HepG2 (cell line): Measurements from ENCODE around the gene DPF1. TPM values are rescaled to one million over a fixed set of nuclear protein-coding genes. Genes with fewer than 3 reads are reported as not detected.
A peak's percentile ranks its signal among the peaks of the same experiment; 100 is the strongest.

Source experiments
- ATAC-seq: fragments of 200-7000 bp; cut with Tn5 transposase; 3 replicates; pipeline ENCODE4 v1.9.1; 2020; ENCODE audit warnings: mild to moderate bottlenecking, moderate library complexity
- BruUV-seq: library from RNA; stranded (reverse); fragments of 400-500 nt; replicated peaks from 2 replicates; lab custom pipeline; 2021; lab: Mats Ljungman, UMichigan
- CTCF ChIA-PET: fragments of 300-600 bp; formaldehyde crosslinking; extraction: SDS; loops from one replicate; lab custom pipeline; 2021; ENCODE audit warnings: low total read pairs, inconsistent platforms, low intra/inter-chr PET ratio; lab: Yijun Ruan, JAX
- POLR2A ChIA-PET: fragments of 350-600 bp; sonication (Branson Sonifier 250); formaldehyde crosslinking; loops from one replicate; lab custom pipeline; 2020; ENCODE audit warnings: antibody characterized with exemption, inconsistent platforms; lab: Yijun Ruan, JAX
- DNase-seq: peaks from one replicate; pipeline ENCODE4 v3.0.0-alpha.2; 2015; ENCODE audit warnings: low spot score
- FAIRE-seq: peaks from 3 replicates; lab custom pipeline; 2011; peaks lifted over from hg19 to GRCh38; lab: Jason Lieb, UNC
- H2AFZ ChIP-seq: one replicate; pipeline ENCODE4 v1.6.1; 2011; ENCODE audit warnings: low read length, inconsistent platforms
- H3K27ac ChIP-seq: fragments of 300-600 bp; 3 replicates; pipeline ENCODE4 v1.8.0; 2011; ENCODE audit warnings: mixed run types, mild to moderate bottlenecking, mixed read lengths, low read length, inconsistent platforms; ENCODE audit not compliant: insufficient read depth; ENCODE audit errors: extremely low read length
- H3K27me3 ChIP-seq, 2 experiments: fragments of 200-600 bp in 1 of 2; 2 replicates in 1 of 2; 3 replicates in 1 of 2; pipeline versions ENCODE4 v1.6.0 to v1.8.0; 2011; ENCODE audit warnings: low read length in 2 of 2, mild to moderate bottlenecking in 2 of 2, moderate library complexity in 2 of 2, inconsistent platforms in 1 of 2; ENCODE audit not compliant: insufficient read depth in 2 of 2, control insufficient read depth in 1 of 2
- H3K36me3 ChIP-seq, 2 experiments: fragments of 200-600 bp in 1 of 2; replicated peaks in 1 of 2; 2 replicates in 1 of 2; 3 replicates in 1 of 2; pipeline versions ENCODE4 v1.5.1 to v1.8.0; 2011; ENCODE audit warnings: low read length in 2 of 2, inconsistent platforms in 1 of 2; ENCODE audit not compliant: insufficient read depth in 2 of 2, control insufficient read depth in 1 of 2
- H3K4me1 ChIP-seq: 2 replicates; pipeline ENCODE4 v1.5.1; 2012; ENCODE audit warnings: low read length, inconsistent platforms; ENCODE audit not compliant: insufficient read depth
- H3K4me2 ChIP-seq: 2 replicates; pipeline ENCODE4 v1.6.0; 2011; ENCODE audit warnings: low read depth, low read length, inconsistent platforms
- H3K4me3 ChIP-seq, 3 experiments: fragments of 200-600 bp in 1 of 3; sonication (generic), shearing (Covaris generic) in 1 of 3; replicated peaks in 1 of 3; 2 replicates each; pipeline ENCODE4 v1.5.1; 2011 to 2016; ENCODE audit warnings: low read length in 3 of 3, inconsistent platforms in 2 of 3, low read depth in 2 of 3, mild to moderate bottlenecking in 2 of 3, control low read depth in 1 of 3, mixed read lengths in 1 of 3; ENCODE audit not compliant: insufficient read depth in 1 of 3
- H3K79me2 ChIP-seq: one replicate; pipeline ENCODE4 v1.6.1; 2011; ENCODE audit warnings: low read length, inconsistent platforms; ENCODE audit not compliant: insufficient read depth
- H3K9ac ChIP-seq: 2 replicates; pipeline ENCODE4 v1.6.0; 2011; ENCODE audit warnings: mild to moderate bottlenecking, low read depth, low read length, inconsistent platforms; ENCODE audit not compliant: insufficient read depth
- H3K9me3 ChIP-seq: 2 replicates; pipeline ENCODE4 v1.5.1; 2012; ENCODE audit warnings: mild to moderate bottlenecking, low read length
- H4K20me1 ChIP-seq: 2 replicates; pipeline ENCODE4 v1.6.0; 2011; ENCODE audit warnings: inconsistent platforms, mild to moderate bottlenecking, low read length, moderate library complexity; ENCODE audit not compliant: insufficient read depth
- ATF4 ChIP-seq, 2 experiments: fragments of 450-650 bp in 1 of 2; sonication (generic) in 1 of 2; formaldehyde crosslinking; IDR thresholded peaks; 2 replicates each; pipeline versions ENCODE4 v1.5.0 to v1.8.0; 2020 to 2022; ENCODE audit warnings: mild to moderate bottlenecking in 1 of 2, missing genetic modification reagents in 1 of 2
- BCL6 ChIP-seq: IDR thresholded peaks from 2 replicates; pipeline ENCODE4 v1.6.1; 2016; ENCODE audit warnings: missing genetic modification reagents, missing compliant biosample characterization
- CCDC6 ChIP-seq: sonication (generic); formaldehyde crosslinking; IDR thresholded peaks from 2 replicates; pipeline ENCODE4 v1.8.1; 2022; ENCODE audit warnings: mild to moderate bottlenecking, missing genetic modification reagents, moderate library complexity
- ESRRA ChIP-seq: sonication (generic); formaldehyde crosslinking; IDR thresholded peaks from 2 replicates; pipeline ENCODE4 v1.5.1; 2020; ENCODE audit warnings: mild to moderate bottlenecking, low read depth, missing genetic modification reagents
- HMG20A ChIP-seq: IDR thresholded peaks from 2 replicates; pipeline ENCODE4 v1.6.1; 2016; ENCODE audit warnings: borderline replicate concordance
- HMGA1 ChIP-seq: sonication (generic); formaldehyde crosslinking; conservative IDR thresholded peaks from 2 replicates; pipeline ENCODE4 v1.4.0; 2020; ENCODE audit warnings: missing genetic modification reagents
- HNRNPLL ChIP-seq: fragments of 200-400 bp; formaldehyde crosslinking; IDR thresholded peaks from 2 replicates; pipeline ENCODE4 v1.6.1; 2017; ENCODE audit warnings: mild to moderate bottlenecking, low read depth, low read length; ENCODE audit not compliant: poor library complexity, severe bottlenecking
- NONO ChIP-seq, 2 experiments: fragments of 450-650 bp in 1 of 2; sonication (generic) in 1 of 2; formaldehyde crosslinking in 1 of 2; IDR thresholded peaks in 1 of 2; conservative IDR thresholded peaks in 1 of 2; 2 replicates each; pipeline versions ENCODE4 v1.6.1 to v1.8.0; 2017 to 2022; ENCODE audit warnings: mild to moderate bottlenecking in 1 of 2, missing genetic modification reagents in 1 of 2, moderate library complexity in 1 of 2
- PBX2 ChIP-seq: IDR thresholded peaks from 2 replicates; pipeline ENCODE4 v1.6.1; 2016; ENCODE audit warnings: control low read depth
- POLR2AphosphoS2 ChIP-seq: IDR thresholded peaks from 2 replicates; pipeline ENCODE4 v1.6.1; 2011; ENCODE audit warnings: low read depth, low read length, improper control_type of control experiment
- SALL1 ChIP-seq: sonication (generic); formaldehyde crosslinking; IDR thresholded peaks from 2 replicates; pipeline ENCODE4 v1.8.0; 2022; ENCODE audit warnings: mild to moderate bottlenecking, missing genetic modification reagents
- SKIL ChIP-seq: sonication (generic); formaldehyde crosslinking; IDR thresholded peaks from 2 replicates; pipeline ENCODE4 v1.8.0; 2022; ENCODE audit warnings: missing genetic modification reagents, mild to moderate bottlenecking, moderate library complexity, borderline replicate concordance
- SOX6 ChIP-seq, 2 experiments: fragments of 450-650 bp in 1 of 2; sonication (generic) in 1 of 2; formaldehyde crosslinking in 1 of 2; IDR thresholded peaks; 2 replicates each; pipeline versions ENCODE4 v1.4.0 to v1.6.1; 2017 to 2020; ENCODE audit warnings: antibody characterized with exemption in 1 of 2, mild to moderate bottlenecking in 1 of 2, missing genetic modification reagents in 1 of 2
- SP5 ChIP-seq: IDR thresholded peaks from 2 replicates; pipeline ENCODE4 v1.6.1; 2016; ENCODE audit warnings: low read depth, borderline replicate concordance
- THAP11 ChIP-seq: IDR thresholded peaks from 2 replicates; pipeline ENCODE4 v1.6.1; 2016; ENCODE audit warnings: missing biosample characterization, missing genetic modification reagents
- U2AF2 ChIP-seq: fragments of 200-400 bp; formaldehyde crosslinking; IDR thresholded peaks from 2 replicates; pipeline ENCODE4 v1.6.1; 2017; ENCODE audit warnings: low read depth, mild to moderate bottlenecking, low read length
- ZNF296 ChIP-seq: sonication (generic); formaldehyde crosslinking; conservative IDR thresholded peaks from 2 replicates; pipeline ENCODE4 v1.5.0; 2020; ENCODE audit warnings: mild to moderate bottlenecking, missing genetic modification reagents
- ZNF496 ChIP-seq: sonication (generic); formaldehyde crosslinking; IDR thresholded peaks from 2 replicates; pipeline ENCODE4 v1.8.1; 2023; ENCODE audit warnings: mild to moderate bottlenecking, moderate library complexity, missing genetic modification reagents; ENCODE audit not compliant: insufficient replicate concordance
- ZNF782 ChIP-seq: sonication (generic); formaldehyde crosslinking; IDR thresholded peaks from 2 replicates; pipeline ENCODE4 v1.4.0; 2020; ENCODE audit warnings: missing genetic modification reagents, mild to moderate bottlenecking, borderline replicate concordance
- WGBS: methylation state at CpG from one replicate; pipeline ENCODE4 v1.1.6; 2017; ENCODE audit warnings: low lambda C conversion rate; 5-methylcytosine and 5-hydroxymethylcytosine counted together
- in situ Hi-C: cut with HindIII; loops from 2 replicates; pipeline ENCODE4 v1.10.0; 2017; ENCODE audit warnings: low pct_unique_long_range_greater_than_20kb; ENCODE audit not compliant: extremely low pct_ligation_motif_present
- intact Hi-C: fragments of 100-400 bp; cut with micrococcal nuclease; formaldehyde crosslinking; loops from one replicate; pipeline ENCODE4 v1.10.0; 2022; ENCODE audit not compliant: unreplicated experiment
- polyA plus RNA-seq, 8 experiments: library from polyadenylated mRNA; depleted of rRNA in 3 of 8; stranded (reverse) in 7 of 8; unstranded in 1 of 8; fragments of >200 nt; fragmentation: Illumina TruSeq in 4 of 8; extraction: Trizol in 4 of 8; gene quantifications; 2 replicates each; pipeline versions ENCODE4 v1.2.1 to v1.2.3, GENCODE V29; 2011 to 2016; ENCODE audit warnings: low read depth in 4 of 8, missing spikeins in 1 of 8, mixed read lengths in 1 of 8; ENCODE audit not compliant: insufficient read depth in 1 of 8
- total RNA-seq, 5 experiments: library from RNA; depleted of rRNA; stranded (reverse); fragments of >200 nt; fragmentation: Illumina TruSeq; extraction: Trizol; gene quantifications; 2 replicates each; pipeline ENCODE4 v1.2.3, GENCODE V29; 2016; ENCODE audit warnings: low read depth in 1 of 5

Gene DPF1
- total and polyA plus RNA-seq, 2 of the 13 experiments (the other 11 are each of a cell fraction or from before 2014, with no cell fraction given): 1.0 to 3.2 TPM

GRCh38 chr19:38250821-38251563 is 27.0 kb upstream of the DPF1 start:
- peak; percentile 70 for ATAC-seq
- no TSS peak for BruUV-seq
- Histone ChIP-seq H3K27me3 (peaks cover 4 to 20% of the 10 kb centered on the region in 2 experiments; a peak in 3 of 5 replicates), H3K4me2 (peak overlapping the region; percentile 60), H3K9me3 (no peaks in the 10 kb centered on the region), H3K27ac (no peak overlapping the region), H3K36me3 (no peaks in the 10 kb centered on the region), H4K20me1 (no peaks in the 10 kb centered on the region), H3K4me1 (peaks cover 43% of the 10 kb centered on the region), H3K9ac (0 out of 2 replicates have a peak overlapping the region, but pooled peaks have one; percentile 1), H3K79me2 (no peaks in the 10 kb centered on the region), H2AFZ (no peak overlapping the region), H3K4me3 (peak overlapping the region in 1 of 3 experiments; percentile 51; a peak in 1 of 6 replicates)
- CTCF ChIA-PET: no interaction called here
- intact Hi-C loops (loop anchor here (5.0 kb wide), 1 partner anchor 71 kb away; no protein-coding TSS in a partner anchor), in situ Hi-C loops (no loop called here)
- POLR2A ChIA-PET: interaction anchor here (1.1 to 1.2 kb wide), 3 partner anchors 14 to 123 kb away, joined by 3 to 4 read pairs (median 3); partner anchors contain the start of gene PSMD8
- peak; percentile 88 for FAIRE-seq
- WGBS: 2% methylated on average over 13 of the region's 18 CpGs
- DNase-seq: peak; percentile 82
- TF ChIP-seq HMGA1: no peak
- TF ChIP-seq NONO (IDR thresholded peaks at IDR 0.05): no peak
- TF ChIP-seq NONO (CRISPR knock-in tag; conservative IDR thresholded peaks at IDR 0.05): peak; percentile 74
- TF ChIP-seq POLR2AphosphoS2: no peak
- TF ChIP-seq ZNF296 (CRISPR knock-in tag): no peak
- TF ChIP-seq SKIL: peak; percentile 70
- TF ChIP-seq ESRRA (CRISPR knock-in tag): 0 out of 2 replicates have a peak, but pooled peaks have one; percentile 21
- TF ChIP-seq CCDC6: no peak
- peak; percentile 67 for TF ChIP-seq SALL1 (CRISPR knock-in tag)
- no peak for TF ChIP-seq ZNF496
- 0 out of 4 replicates have a peak, but pooled peaks of 1 of the 2 experiments have one; percentile 32 for TF ChIP-seq ATF4 (CRISPR knock-in tag; IDR thresholded peaks at IDR 0.05)
- no peak for TF ChIP-seq PBX2 (CRISPR knock-in tag)
- TF ChIP-seq ZNF782 (CRISPR knock-in tag): peak; percentile 44; the same call in 1 of the 2 replicates
- TF ChIP-seq HNRNPLL: no peak
- TF ChIP-seq THAP11 (CRISPR knock-in tag): 0 out of 2 replicates have a peak, but pooled peaks have one; percentile 23
- TF ChIP-seq BCL6: peak; percentile 86
- TF ChIP-seq HMG20A: peak; percentile 86
- no peak for TF ChIP-seq U2AF2
- TF ChIP-seq SP5 (CRISPR knock-in tag): peak; percentile 27; the same call in 1 of the 2 replicates
- no peak for TF ChIP-seq SOX6 (IDR thresholded peaks at IDR 0.05)
- peak; percentile 83 for TF ChIP-seq SOX6 (CRISPR knock-in tag; IDR thresholded peaks at IDR 0.05)
